ENCODE results near the gene MCRIP2. TPM values are rescaled to one million over a fixed set of nuclear protein-coding genes. Genes with fewer than 3 reads are reported as not detected.

MCRIP2 gene
- total and polyA plus RNA-seq, 5 donors from 2014 or later = 10.5 to 23.1 (median 18.2) TPM

DNA sequence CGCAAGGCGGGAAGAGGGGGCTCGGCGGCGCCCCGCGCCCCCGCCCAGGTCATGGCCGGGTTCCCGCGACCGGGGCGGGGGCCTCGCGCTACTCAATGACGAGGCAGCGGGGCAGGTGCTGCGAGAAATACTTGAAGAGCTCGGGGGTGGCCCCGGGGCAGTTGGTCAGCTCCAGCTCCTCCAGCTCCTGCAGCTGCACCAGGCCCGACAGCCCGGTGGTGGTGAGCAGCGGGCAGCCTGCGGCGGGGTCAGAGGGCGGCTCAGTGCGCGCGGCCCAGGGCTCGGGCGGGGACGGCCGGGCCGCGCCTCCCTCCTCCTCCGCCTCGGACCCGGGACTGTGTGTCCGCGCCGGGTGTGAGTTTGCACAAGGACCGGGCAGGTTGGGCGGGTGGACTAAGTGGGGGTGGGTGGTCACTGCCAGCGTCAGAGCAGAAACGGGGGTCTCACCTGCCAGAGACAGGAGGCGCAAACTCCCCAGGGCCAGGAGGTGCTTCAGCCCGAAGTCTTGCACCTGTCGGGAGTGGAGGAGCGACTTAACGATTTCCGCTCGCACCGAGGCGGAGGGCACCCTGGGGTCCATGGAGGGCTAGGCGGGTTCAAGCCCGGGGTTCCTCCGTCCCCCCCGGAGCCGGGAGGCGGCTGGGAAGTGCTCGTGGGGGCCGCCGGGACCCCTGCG lies 52.7 kb downstream of the MCRIP2 start:
- Mint-ChIP-seq H3K36me3 (no peaks in the 10 kb centered on the region), H3K27ac (no peak overlapping the region), H3K4me1 (peaks cover 2 to 43% (median 9%) of the 10 kb centered on the region in 4 donors), H3K9me3 (peaks cover 0 to 1% (median 0%) of the 10 kb centered on the region in 7 donors), H3K27me3 (peaks cover under 1% of the 10 kb centered on the region), H3K4me3 (peak overlapping the region; percentile 71 to 88 (median 82))
- no peak for DNase-seq
- no peak for ATAC-seq (ENCODE audit: low read depth in 2 of 2)
- Histone ChIP-seq H3K27me3 (ENCODE audit: control insufficient read depth, insufficient read depth, low read length) (no peaks in the 10 kb centered on the region), H3K36me3 (ENCODE audit: control insufficient read depth, insufficient read depth, low read length) (no peaks in the 10 kb centered on the region), H3K4me3 (ENCODE audit: low read depth, low read length) (no peak overlapping the region), H3K27ac (ENCODE audit: insufficient read depth, low read length, poor library complexity, severe bottlenecking) (peak overlapping the region; percentile 33), H3K4me1 (ENCODE audit: control insufficient read depth, insufficient read depth, low read length, poor library complexity, severe bottlenecking) (peaks cover 45% of the 10 kb centered on the region), H3K9me3 (ENCODE audit: control insufficient read depth in 2 of 2, low read length in 2 of 2) (no peaks in the 10 kb centered on the region)

DNA sequence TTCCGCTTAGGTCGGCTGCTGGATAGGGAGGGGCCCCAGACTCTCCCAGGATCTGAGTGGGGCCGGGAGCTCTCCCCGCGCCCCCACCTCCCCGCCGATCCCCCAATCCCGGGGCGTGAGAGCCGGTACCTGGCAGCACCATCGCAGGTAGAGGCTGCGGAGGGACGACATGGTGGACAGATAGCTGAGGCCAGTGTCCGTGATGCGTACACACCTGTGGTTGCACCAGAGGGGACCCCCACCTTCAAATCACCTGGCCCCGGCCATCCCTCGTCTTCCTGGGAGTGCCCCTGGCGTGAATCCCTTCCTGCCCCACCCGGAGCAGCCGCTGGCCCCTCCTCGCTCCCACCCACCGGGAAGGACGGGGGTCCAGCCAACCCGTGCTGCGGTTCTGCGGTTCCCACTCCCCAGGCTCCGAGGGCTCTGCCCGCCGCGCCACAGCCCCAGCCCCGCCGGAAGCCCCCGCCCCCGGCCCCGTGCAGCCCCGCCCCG lies 53.3 kb downstream of the MCRIP2 start:
- Histone ChIP-seq H3K9me3 (ENCODE audit: control insufficient read depth in 2 of 2, low read length in 2 of 2) (no peaks in the 10 kb centered on the region), H3K4me1 (ENCODE audit: control insufficient read depth, insufficient read depth, low read length, poor library complexity, severe bottlenecking) (peaks cover 45% of the 10 kb centered on the region), H3K4me3 (ENCODE audit: low read depth, low read length) (no peak overlapping the region), H3K27me3 (ENCODE audit: control insufficient read depth, insufficient read depth, low read length) (no peaks in the 10 kb centered on the region), H3K36me3 (ENCODE audit: control insufficient read depth, insufficient read depth, low read length) (no peaks in the 10 kb centered on the region), H3K27ac (ENCODE audit: insufficient read depth, low read length, poor library complexity, severe bottlenecking) (peak overlapping the region; percentile 33)
- peak overlapping the region in 3 of 4 donors; percentile 55 to 84 (median 61) for H3K4me3 Mint-ChIP-seq
- DNase-seq (no peak), ATAC-seq (ENCODE audit: low read depth in 2 of 2) (no peak)
- H3K27ac Mint-ChIP-seq = no peak overlapping the region
- no peaks in the 10 kb centered on the region for H3K36me3 Mint-ChIP-seq
- peaks cover 4% of the 10 kb centered on the region for H3K27me3 Mint-ChIP-seq
- peaks cover 0 to 1% (median 0%) of the 10 kb centered on the region in 7 donors for H3K9me3 Mint-ChIP-seq
- peaks cover 2 to 40% (median 7%) of the 10 kb centered on the region in 4 donors for H3K4me1 Mint-ChIP-seq

DNA sequence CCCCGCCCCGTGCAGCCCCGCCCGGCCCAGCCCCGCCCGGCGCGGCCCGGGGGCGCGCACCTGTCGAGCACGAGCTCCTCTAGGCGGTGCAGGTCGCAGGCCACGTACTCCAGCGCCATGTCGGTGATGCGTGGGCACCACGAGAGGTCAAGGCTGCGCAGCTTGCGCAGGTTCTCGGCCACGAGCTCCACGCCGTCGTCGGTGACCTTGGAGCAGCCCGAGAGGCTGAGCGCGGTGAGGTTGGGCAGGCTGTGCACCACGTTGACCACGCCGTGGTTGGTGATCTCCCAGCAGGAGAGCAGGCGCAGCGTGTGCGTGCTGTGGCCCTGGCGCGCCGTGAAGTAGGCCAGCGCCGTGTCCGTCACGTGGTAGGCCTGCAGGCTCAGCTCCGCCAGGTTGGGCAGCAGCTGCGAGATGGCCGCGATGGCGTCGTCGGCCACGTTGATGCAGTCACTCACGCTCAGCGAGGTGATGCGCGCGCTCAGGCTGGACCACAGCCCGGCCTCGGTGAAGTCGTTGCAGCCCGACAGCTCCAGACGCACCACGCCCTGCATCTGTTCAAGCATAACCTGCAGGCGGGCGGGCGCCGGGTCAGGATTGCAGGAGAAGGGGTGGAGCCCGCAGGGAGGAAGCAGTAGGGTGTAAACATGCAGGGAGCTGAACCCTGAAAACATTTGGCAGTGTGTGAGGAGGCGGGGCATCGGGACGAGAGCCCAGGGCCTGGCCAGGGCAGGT lies 53.9 kb downstream of the MCRIP2 start:
- peak; percentile 79 to 81 for ATAC-seq (ENCODE audit: low read depth in 2 of 2)
- peaks cover 47% of the 10 kb centered on the region for H3K4me1 ChIP-seq (ENCODE audit: control insufficient read depth, insufficient read depth, low read length, poor library complexity, severe bottlenecking)

More for the DNA sequence above, 53.9 kb downstream of the MCRIP2 start:
- Mint-ChIP-seq H3K4me3 (peak overlapping the region; percentile 69 to 87 (median 86)), H3K4me1 (peaks cover 0 to 38% (median 4%) of the 10 kb centered on the region in 4 donors), H3K27ac (peak overlapping the region; percentile 62 to 96 (median 87)), H3K36me3 (no peaks in the 10 kb centered on the region), H3K9me3 (peaks cover 0 to 1% (median 0%) of the 10 kb centered on the region in 7 donors), H3K27me3 (peaks cover 4% of the 10 kb centered on the region)
- Histone ChIP-seq H3K36me3 (ENCODE audit: control insufficient read depth, insufficient read depth, low read length) (no peaks in the 10 kb centered on the region), H3K27me3 (ENCODE audit: control insufficient read depth, insufficient read depth, low read length) (no peaks in the 10 kb centered on the region), H3K27ac (ENCODE audit: insufficient read depth, low read length, poor library complexity, severe bottlenecking) (peak overlapping the region; percentile 23), H3K4me3 (ENCODE audit: low read depth, low read length) (peak overlapping the region; percentile 26), H3K9me3 (ENCODE audit: control insufficient read depth in 2 of 2, low read length in 2 of 2) (no peaks in the 10 kb centered on the region)
- DNase-seq = peak; percentile 60 to 77 (median 76)

Other genes starting within 250 kb of the MCRIP2 start
- gene NME4, start 244.6 kb upstream of the MCRIP2 start, total RNA-seq = 6.7 TPM
- 10 to 100 TPM; 16.2 to 29.8 (median 23.1) TPM for gene NME4, start 244.6 kb upstream of the MCRIP2 start, polyA plus RNA-seq
- gene DECR2, start 239.9 kb upstream of the MCRIP2 start, total RNA-seq = 4.8 TPM
- gene DECR2, start 239.9 kb upstream of the MCRIP2 start, polyA plus RNA-seq = 1 to 10 TPM; 2.2 to 4.5 (median 2.7) TPM
- 34.5 TPM for gene RAB11FIP3, start 216.2 kb upstream of the MCRIP2 start, total RNA-seq
- 1 to 10 TPM; 1.0 to 2.8 (median 1.5) TPM for gene RAB11FIP3, start 216.2 kb upstream of the MCRIP2 start, polyA plus RNA-seq
- gene CAPN15, start 114.1 kb upstream of the MCRIP2 start, total RNA-seq = 82.6 TPM
- 1 to 10 TPM; 3.0 to 8.5 (median 5.2) TPM for gene CAPN15, start 114.1 kb upstream of the MCRIP2 start, polyA plus RNA-seq
- gene PRR35, start 81.4 kb upstream of the MCRIP2 start, total RNA-seq = not detected
- not detected for gene PRR35, start 81.4 kb upstream of the MCRIP2 start, polyA plus RNA-seq
- gene NHLRC4, start 74.8 kb upstream of the MCRIP2 start, total RNA-seq = 1.9 TPM
- gene NHLRC4, start 74.8 kb upstream of the MCRIP2 start, polyA plus RNA-seq = 1 to 10 TPM; 3.7 to 5.6 (median 4.8) TPM
- gene PIGQ, start 71.9 kb upstream of the MCRIP2 start, total RNA-seq = 25.7 TPM
- gene PIGQ, start 71.9 kb upstream of the MCRIP2 start, polyA plus RNA-seq = 10 to 100 TPM; 11.6 to 15.3 (median 12.9) TPM
- 12.1 TPM for gene RAB40C, start 51.8 kb upstream of the MCRIP2 start, total RNA-seq
- gene RAB40C, start 51.8 kb upstream of the MCRIP2 start, polyA plus RNA-seq = 1 to 10 TPM; 6.8 to 9.6 (median 8.2) TPM
- gene WFIKKN1, start 10.8 kb upstream of the MCRIP2 start, total RNA-seq = 0.22 TPM
- gene WFIKKN1, start 10.8 kb upstream of the MCRIP2 start, polyA plus RNA-seq = not detected
- gene METTL26, start 5.5 kb upstream of the MCRIP2 start, total RNA-seq = 45.3 TPM
- gene METTL26, start 5.5 kb upstream of the MCRIP2 start, polyA plus RNA-seq = 100 to 1,000 TPM in 2 of 4 donors, 10 to 100 TPM in 2; 82.7 to 133 (median 102) TPM
- 11.4 TPM for gene WDR90, start 7.5 kb downstream of the MCRIP2 start, total RNA-seq
- 1 to 10 TPM in 2 of 4 donors, under 1 TPM in 2; 0.89 to 2.5 (median 1.1) TPM for gene WDR90, start 7.5 kb downstream of the MCRIP2 start, polyA plus RNA-seq
- 212 TPM for gene RHOT2, start 26.3 kb downstream of the MCRIP2 start, total RNA-seq
- gene RHOT2, start 26.3 kb downstream of the MCRIP2 start, polyA plus RNA-seq = 10 to 100 TPM; 34.3 to 47.1 (median 38.4) TPM
- gene RHBDL1, start 33.8 kb downstream of the MCRIP2 start, total RNA-seq = 3.2 TPM
- 1 to 10 TPM in 1 of 4 donors, under 1 TPM in 2, not detected in 1; 0.49 to 1.5 (median 0.88) TPM for gene RHBDL1, start 33.8 kb downstream of the MCRIP2 start, polyA plus RNA-seq
- gene STUB1, start 38.6 kb downstream of the MCRIP2 start, total RNA-seq = 63.2 TPM
- gene STUB1, start 38.6 kb downstream of the MCRIP2 start, polyA plus RNA-seq = 100 to 1,000 TPM; 117 to 142 (median 135) TPM
- gene JMJD8, start 42.5 kb downstream of the MCRIP2 start, total RNA-seq = 22.7 TPM
- 10 to 100 TPM; 29.2 to 36.2 (median 33.4) TPM for gene JMJD8, start 42.5 kb downstream of the MCRIP2 start, polyA plus RNA-seq
- gene WDR24, start 48.6 kb downstream of the MCRIP2 start, total RNA-seq = 8.9 TPM
- 10 to 100 TPM in 2 of 4 donors, 1 to 10 TPM in 2; 7.9 to 10.4 (median 10.0) TPM for gene WDR24, start 48.6 kb downstream of the MCRIP2 start, polyA plus RNA-seq
- 18.6 TPM for gene FBXL16, start 64.0 kb downstream of the MCRIP2 start, total RNA-seq
- gene FBXL16, start 64.0 kb downstream of the MCRIP2 start, polyA plus RNA-seq = 10 to 100 TPM in 1 of 4 donors, 1 to 10 TPM in 3; 8.5 to 10.5 (median 9.3) TPM
- 4.6 TPM for gene METRN, start 73.3 kb downstream of the MCRIP2 start, total RNA-seq
- gene METRN, start 73.3 kb downstream of the MCRIP2 start, polyA plus RNA-seq = 10 to 100 TPM; 14.3 to 24.1 (median 17.7) TPM
- gene ANTKMT, start 79.3 kb downstream of the MCRIP2 start, total RNA-seq = 13.6 TPM
- 10 to 100 TPM; 60.3 to 85.9 (median 64.4) TPM for gene ANTKMT, start 79.3 kb downstream of the MCRIP2 start, polyA plus RNA-seq
- 2.5 TPM for gene CCDC78, start 84.6 kb downstream of the MCRIP2 start, total RNA-seq
- gene CCDC78, start 84.6 kb downstream of the MCRIP2 start, polyA plus RNA-seq = under 1 TPM; 0.37 to 0.70 (median 0.43) TPM
- gene HAGHL, start 85.3 kb downstream of the MCRIP2 start, total RNA-seq = 15.6 TPM
- 1 to 10 TPM; 2.2 to 4.3 (median 3.2) TPM for gene HAGHL, start 85.3 kb downstream of the MCRIP2 start, polyA plus RNA-seq
- 42.6 TPM for gene CIAO3, start 99.2 kb downstream of the MCRIP2 start, total RNA-seq
- gene CIAO3, start 99.2 kb downstream of the MCRIP2 start, polyA plus RNA-seq = 10 to 100 TPM; 17.2 to 26.6 (median 19.7) TPM
- not detected for gene MSLN, start 118.9 kb downstream of the MCRIP2 start, total RNA-seq
- gene MSLN, start 118.9 kb downstream of the MCRIP2 start, polyA plus RNA-seq = not detected
- gene RPUSD1, start 146.6 kb downstream of the MCRIP2 start, total RNA-seq = 20.8 TPM
- 10 to 100 TPM; 22.3 to 24.9 (median 23.0) TPM for gene RPUSD1, start 146.6 kb downstream of the MCRIP2 start, polyA plus RNA-seq
- 28.8 TPM for gene CHTF18, start 146.8 kb downstream of the MCRIP2 start, total RNA-seq
- 1 to 10 TPM; 1.1 to 5.9 (median 2.8) TPM for gene CHTF18, start 146.8 kb downstream of the MCRIP2 start, polyA plus RNA-seq
- not detected for gene GNG13, start 158.9 kb downstream of the MCRIP2 start, total RNA-seq
- gene GNG13, start 158.9 kb downstream of the MCRIP2 start, polyA plus RNA-seq = not detected